Measurements from ENCODE around the gene ADRA2C.
A peak's percentile ranks its signal among the peaks of the same experiment; 100 is the strongest.

- TF ChIP-seq CTCF (IDR thresholded peaks at IDR 0.05 in 8 of 11, conservative IDR thresholded peaks at IDR 0.05 in 3 of 11) (peak in 6 of 11 experiments; percentile 15 to 51 (median 30)), POLR2AphosphoS5 (IDR thresholded peaks at IDR 0.05) (no peak)
These were observed 18.6 kb upstream of the ADRA2C start for GRCh38 chr4:3747581-3747904.

Measured in spleen (tissue), 7 donors.